ENCODE results near the gene SMAGP.
"Not testable (repeated sequence)": the region's sequence is repeated elsewhere in the genome, so short reads cannot be mapped to it uniquely, and the experiment has no call there.

SMAGP gene

DNA sequence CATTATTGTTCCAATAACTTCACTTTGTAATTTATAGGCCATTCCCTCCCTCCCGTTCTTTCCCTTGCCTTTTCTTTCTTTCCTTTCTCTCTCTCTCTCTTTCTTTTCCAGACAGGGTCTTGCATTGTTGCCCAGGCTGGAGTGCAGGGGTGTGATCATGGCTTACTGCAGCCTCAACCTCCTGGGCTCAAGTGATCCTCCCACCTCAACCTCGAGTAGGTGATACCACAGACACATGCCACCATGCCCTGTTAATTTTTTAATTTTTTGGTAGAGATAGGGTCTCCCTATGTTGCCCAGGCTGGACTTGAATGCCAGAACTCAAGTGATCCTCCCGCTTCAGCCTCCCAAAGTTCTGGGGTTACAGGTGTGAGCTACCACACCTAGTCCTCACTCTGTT lies 45.6 kb downstream of the SMAGP start:
- peaks cover 3% of the 10 kb centered on the region; the same call in 1 of the 2 replicates for H3K4me1 ChIP-seq (ENCODE audit: insufficient read depth, low read length)
- no peaks in the 10 kb centered on the region for H3K9me3 ChIP-seq (ENCODE audit: control insufficient read depth, insufficient read depth, low read length)
- no peaks in the 10 kb centered on the region for H3K36me3 ChIP-seq (ENCODE audit: insufficient read depth, low read length)
- no peak overlapping the region for H3K9ac ChIP-seq (ENCODE audit: low read depth, low read length)

DNA sequence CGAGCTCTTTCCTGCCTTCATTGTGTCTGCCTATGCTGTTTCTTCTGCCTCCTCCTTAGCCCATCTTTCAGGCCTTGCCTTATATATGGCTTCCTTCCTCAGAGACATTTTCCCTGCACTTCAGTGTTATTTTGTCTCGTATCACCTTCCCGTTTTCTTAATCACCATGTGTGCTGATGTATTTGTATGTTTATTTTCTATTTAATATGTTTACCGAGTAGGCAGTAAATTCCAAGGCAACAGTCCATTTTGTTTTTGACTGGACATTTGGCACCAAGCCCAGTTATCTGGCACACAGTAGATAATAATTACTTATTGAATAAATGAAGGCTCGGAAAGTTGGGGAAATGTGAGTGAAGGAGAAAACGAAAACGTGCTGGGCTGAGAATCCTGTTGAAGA lies 47.8 kb downstream of the SMAGP start:
- H3K9me3 ChIP-seq (ENCODE audit: control insufficient read depth, insufficient read depth, low read length) = no peaks in the 10 kb centered on the region
- H3K36me3 ChIP-seq (ENCODE audit: insufficient read depth, low read length) = no peaks in the 10 kb centered on the region
- H3K9ac ChIP-seq (ENCODE audit: low read depth, low read length) = no peak overlapping the region
- H3K4me1 ChIP-seq (ENCODE audit: insufficient read depth, low read length) = peaks cover 7% of the 10 kb centered on the region

DNA sequence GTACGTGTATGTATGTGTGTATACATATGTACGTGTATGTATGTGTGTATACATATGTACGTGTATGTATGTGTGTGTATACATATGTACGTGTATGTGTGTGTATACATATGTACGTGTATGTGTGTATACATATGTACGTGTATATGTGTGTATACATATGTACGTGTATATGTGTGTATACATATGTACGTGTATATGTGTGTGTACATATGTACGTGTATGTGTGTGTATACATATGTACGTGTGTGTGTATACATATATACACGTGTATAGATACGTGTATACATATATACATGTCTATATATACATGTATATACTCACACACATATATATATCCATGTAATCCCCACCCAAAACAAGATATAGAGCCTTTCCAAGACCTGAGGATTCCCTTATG lies 50.4 kb downstream of the SMAGP start:
- not testable (repeated sequence) for H3K36me3 ChIP-seq (ENCODE audit: insufficient read depth, low read length); H3K9ac ChIP-seq (ENCODE audit: low read depth, low read length); H3K9me3 ChIP-seq (ENCODE audit: control insufficient read depth, insufficient read depth, low read length); H3K4me1 ChIP-seq (ENCODE audit: insufficient read depth, low read length)

DNA sequence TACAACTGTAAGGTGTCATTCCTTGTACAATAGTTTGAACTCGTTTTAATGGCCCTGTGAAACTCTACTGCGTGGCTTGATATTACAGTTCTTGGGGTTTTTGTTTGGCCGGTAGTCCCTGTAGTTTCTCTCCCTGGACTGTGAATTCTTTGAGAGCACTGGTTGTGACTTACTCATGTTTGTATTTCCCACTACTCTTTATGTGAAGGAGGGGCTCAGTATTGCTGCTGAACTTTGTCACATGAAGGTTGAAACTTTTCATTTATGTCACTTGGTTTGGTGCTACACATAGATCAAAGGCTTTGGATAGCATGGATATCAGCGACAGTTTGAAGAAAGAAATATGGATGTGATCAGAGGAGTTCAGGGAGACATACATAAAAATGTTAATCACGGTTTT lies 50.9 kb downstream of the SMAGP start:
- H3K36me3 ChIP-seq (ENCODE audit: insufficient read depth, low read length) = no peaks in the 10 kb centered on the region
- H3K9ac ChIP-seq (ENCODE audit: low read depth, low read length) = peak overlapping the region; percentile 51; the same call in 1 of the 2 replicates
- H3K4me1 ChIP-seq (ENCODE audit: insufficient read depth, low read length) = peaks cover 7% of the 10 kb centered on the region
- no peaks in the 10 kb centered on the region for H3K9me3 ChIP-seq (ENCODE audit: control insufficient read depth, insufficient read depth, low read length)

DNA sequence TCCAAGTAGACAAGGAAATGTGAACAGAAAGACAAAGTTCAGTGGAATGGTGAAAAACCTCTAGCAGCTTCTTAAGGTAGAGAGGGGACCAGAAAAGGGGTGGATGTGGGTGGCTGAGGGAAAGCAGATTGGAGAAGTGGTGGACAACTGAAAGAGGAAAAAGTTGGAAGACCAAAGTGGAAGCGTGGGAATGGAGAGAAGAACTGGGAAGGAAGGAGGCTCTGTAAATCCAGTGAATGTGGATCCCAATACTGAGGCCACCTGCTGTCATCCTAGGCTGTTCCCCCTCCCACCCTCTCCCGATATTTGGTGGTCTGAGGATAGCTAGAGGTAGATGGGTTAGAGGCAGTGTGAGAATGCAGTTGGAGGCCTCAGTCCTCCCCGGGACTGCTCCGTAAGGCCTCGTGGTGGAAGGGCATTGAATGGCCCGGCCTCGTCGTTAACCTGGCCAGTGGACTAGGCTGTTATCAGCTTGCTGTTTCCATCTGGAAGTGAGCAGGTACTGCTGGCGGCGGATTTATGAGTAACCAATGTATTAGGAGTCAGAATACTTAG lies 51.5 kb downstream of the SMAGP start:
- Histone ChIP-seq H3K36me3 (ENCODE audit: insufficient read depth, low read length) (no peaks in the 10 kb centered on the region), H3K4me1 (ENCODE audit: insufficient read depth, low read length) (peaks cover 7% of the 10 kb centered on the region), H3K9me3 (ENCODE audit: control insufficient read depth, insufficient read depth, low read length) (no peaks in the 10 kb centered on the region), H3K9ac (ENCODE audit: low read depth, low read length) (peak overlapping the region; percentile 51)

DNA sequence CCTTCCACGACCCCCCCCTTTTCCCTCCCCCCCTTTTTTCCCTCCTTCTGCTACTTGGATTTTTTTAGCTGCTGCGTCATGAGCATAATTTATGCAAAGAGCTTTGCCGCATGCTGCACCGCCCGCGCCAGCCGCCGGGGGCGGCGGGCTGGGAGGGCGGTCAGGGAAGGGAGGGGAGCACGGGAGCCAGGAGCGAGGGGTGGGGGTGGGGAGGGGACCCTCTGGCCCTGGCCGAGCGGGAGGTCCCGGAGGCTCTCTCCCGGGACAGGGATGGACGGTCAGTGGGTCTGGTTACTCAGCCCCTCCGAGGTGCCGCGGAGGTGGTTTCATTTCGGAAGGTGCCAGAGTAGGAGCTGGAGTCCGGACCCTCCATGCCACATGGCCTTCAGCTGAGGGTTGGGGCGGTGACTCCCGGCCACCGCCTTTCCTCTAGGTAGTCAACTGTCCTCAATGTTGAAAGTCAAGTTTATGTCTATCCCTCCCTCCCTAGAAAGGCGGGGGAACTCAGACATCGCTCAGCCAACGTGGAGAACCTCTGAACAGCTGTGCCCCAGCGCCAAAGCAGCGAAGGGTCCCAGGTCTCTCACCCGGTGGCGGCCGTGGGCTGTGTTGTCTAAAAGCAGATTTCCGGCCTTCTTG lies 52.1 kb downstream of the SMAGP start, which contains the start of gene POU6F1:
TSS of gene POU6F1 (minus strand) at position 95 of the 639 bp plus-strand sequence. CDS start 11,226 bp downstream, outside the sequence.
- Histone ChIP-seq H3K4me1 (ENCODE audit: insufficient read depth, low read length) (peaks cover 7% of the 10 kb centered on the region), H3K9ac (ENCODE audit: low read depth, low read length) (peak within 1 kb of the TSS; percentile 74), H3K9me3 (ENCODE audit: control insufficient read depth, insufficient read depth, low read length) (no peaks in the 10 kb centered on the region), H3K36me3 (ENCODE audit: insufficient read depth, low read length) (no peaks in the 10 kb centered on the region)

DNA sequence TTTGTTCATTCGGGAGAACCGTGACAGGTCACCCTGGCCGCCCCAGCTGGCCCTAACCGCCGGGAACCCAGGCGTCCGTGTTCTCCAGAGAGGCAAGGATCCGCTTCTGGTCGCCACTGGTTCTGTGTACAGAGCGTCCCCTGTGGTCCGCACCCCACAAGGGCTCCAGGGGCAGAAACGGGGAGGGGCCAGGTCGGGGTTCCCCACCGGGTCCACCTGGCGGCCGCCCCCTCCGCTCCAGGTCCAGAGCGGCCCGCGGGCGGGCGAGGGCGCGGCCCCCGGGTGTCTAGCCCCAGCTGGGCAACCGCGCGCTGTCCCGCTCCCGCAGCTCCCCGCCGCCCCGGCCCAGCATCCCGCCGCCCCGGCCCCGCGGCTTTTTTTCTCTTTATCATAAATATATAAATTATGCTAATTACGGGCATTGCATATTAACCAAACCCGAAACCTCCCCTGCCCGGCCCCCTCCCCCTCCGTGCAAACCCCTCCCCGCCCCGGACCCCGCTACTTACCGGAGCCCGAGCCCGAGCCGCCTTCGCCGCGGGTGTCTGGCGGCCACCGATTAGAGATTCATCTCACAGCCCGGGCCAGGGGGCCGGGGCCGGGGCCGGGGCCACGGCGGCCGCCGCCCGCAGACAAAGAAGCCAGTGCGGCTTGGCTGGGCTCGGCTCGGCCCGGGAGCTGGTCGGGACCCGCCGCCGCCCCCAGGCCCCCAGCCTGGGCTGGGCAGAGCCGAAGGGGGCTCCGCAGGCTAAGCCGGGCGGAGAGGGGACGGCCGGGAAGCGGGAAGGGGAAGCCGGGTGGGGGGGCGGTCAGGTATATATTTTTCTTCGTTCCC lies 52.9 kb downstream of the SMAGP start:
- Histone ChIP-seq H3K4me1 (ENCODE audit: insufficient read depth, low read length) (peaks cover 7% of the 10 kb centered on the region), H3K9ac (ENCODE audit: low read depth, low read length) (peak overlapping the region; percentile 74), H3K36me3 (ENCODE audit: insufficient read depth, low read length) (no peaks in the 10 kb centered on the region), H3K9me3 (ENCODE audit: control insufficient read depth, insufficient read depth, low read length) (no peaks in the 10 kb centered on the region)

DNA sequence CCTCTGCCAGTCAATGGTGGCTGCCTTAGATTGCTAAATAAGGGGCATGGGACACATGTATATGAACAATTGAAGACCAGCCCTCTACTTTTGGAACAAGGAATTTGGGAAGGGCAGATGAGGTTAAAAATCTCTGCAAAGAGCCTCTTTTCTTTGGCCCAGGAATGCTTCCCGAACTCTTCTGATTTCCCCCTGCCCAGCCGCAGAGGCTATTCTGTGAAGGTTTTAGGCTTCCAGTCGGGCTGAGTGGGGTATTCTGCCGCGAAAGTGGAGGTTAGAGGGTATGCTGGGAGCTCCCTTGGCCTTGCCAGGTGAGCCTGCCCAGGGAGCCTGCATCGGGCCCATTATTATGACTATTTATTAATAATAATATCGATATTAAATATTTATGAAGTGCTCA lies 53.6 kb downstream of the SMAGP start:
- peaks cover 7% of the 10 kb centered on the region for H3K4me1 ChIP-seq (ENCODE audit: insufficient read depth, low read length)
- no peaks in the 10 kb centered on the region for H3K36me3 ChIP-seq (ENCODE audit: insufficient read depth, low read length)
- H3K9me3 ChIP-seq (ENCODE audit: control insufficient read depth, insufficient read depth, low read length) = no peaks in the 10 kb centered on the region
- peak overlapping the region; percentile 74 for H3K9ac ChIP-seq (ENCODE audit: low read depth, low read length)

DNA sequence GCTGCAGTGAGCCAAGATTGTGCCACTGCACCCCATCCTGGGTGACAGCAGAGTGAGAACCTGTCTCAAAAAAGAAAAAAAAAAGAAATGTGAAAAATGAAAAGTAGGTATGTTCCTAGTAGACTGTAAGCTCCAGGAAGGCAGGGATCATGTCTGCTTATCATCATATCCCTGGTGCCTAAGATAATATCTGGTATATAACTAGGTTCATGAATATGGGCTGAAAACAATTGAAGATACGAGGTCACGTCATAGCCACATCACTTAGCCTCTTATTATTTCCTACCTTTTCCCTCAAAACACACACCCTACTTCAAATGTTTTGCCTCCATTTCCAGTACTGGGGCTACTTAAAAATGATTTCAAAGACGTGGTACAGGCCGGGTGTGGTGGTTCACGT lies 55.3 kb downstream of the SMAGP start:
- Histone ChIP-seq H3K4me1 (ENCODE audit: insufficient read depth, low read length) (peaks cover 7% of the 10 kb centered on the region), H3K9me3 (ENCODE audit: control insufficient read depth, insufficient read depth, low read length) (no peaks in the 10 kb centered on the region)

DNA sequence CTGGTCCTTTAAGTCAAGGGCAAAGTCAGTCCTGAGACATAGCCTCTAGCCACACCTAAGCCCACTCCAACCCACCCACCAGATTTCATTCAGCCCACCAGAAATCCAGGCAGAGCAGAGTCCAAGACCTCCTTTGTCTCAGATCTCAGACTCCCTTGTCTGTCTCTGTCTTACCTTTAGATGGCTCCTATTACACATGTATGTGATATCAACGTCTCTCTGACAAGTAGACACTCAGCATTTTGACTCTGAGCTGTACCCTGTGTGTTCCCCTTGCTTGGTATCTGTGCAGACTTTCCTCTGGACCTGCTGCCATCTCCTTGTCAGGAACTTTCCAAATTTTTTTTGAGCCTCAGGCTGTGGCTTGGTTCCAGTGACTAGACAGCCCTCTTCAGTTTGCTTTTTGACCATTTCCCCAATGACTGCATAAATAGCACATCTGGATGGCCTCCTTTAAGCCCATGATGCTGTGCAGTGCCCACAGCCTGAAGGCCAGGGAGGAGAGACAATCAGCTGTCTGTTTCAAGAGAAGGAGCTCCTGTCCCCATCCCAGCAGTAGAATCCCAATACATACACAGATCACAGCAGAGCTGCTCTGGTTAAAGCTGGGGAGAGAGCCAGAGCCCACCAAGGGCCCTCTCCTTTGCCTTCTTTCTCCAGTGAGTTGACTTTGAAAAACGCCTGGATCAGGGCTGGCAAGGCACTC lies 59.4 kb downstream of the SMAGP start:
- Histone ChIP-seq H3K9me3 (ENCODE audit: control insufficient read depth, insufficient read depth, low read length) (no peaks in the 10 kb centered on the region), H3K9ac (ENCODE audit: low read depth, low read length) (no peak overlapping the region)

More for the DNA sequence above, 55.3 kb downstream of the SMAGP start:
- Histone ChIP-seq H3K36me3 (ENCODE audit: insufficient read depth, low read length) (no peaks in the 10 kb centered on the region), H3K9ac (ENCODE audit: low read depth, low read length) (no peak overlapping the region)

DNA sequence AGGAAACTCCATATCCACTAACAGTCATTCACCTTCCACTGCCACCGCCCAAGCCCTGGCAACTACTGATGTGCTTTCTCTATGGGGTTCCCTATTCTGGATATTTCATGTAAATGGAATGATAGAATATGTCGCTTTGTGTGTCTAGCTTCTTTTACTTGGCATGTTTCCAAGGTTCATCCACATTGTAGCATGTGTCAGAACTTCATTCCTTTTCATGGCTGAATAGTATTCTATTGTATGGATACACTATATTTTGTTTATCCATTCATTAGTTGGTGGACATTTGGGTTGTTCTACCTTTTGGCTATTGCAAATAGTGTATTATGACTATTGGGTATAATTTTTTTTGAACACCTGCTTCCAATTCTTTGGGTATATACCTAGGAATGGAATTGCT lies 61.0 kb downstream of the SMAGP start:
- no peaks in the 10 kb centered on the region for H3K9me3 ChIP-seq (ENCODE audit: control insufficient read depth, insufficient read depth, low read length)
- H3K36me3 ChIP-seq (ENCODE audit: insufficient read depth, low read length) = no peaks in the 10 kb centered on the region; the same call in 1 of the 2 replicates
- no peak overlapping the region for H3K9ac ChIP-seq (ENCODE audit: low read depth, low read length)
- H3K4me1 ChIP-seq (ENCODE audit: insufficient read depth, low read length) = no peaks in the 10 kb centered on the region

More for the DNA sequence above, 59.4 kb downstream of the SMAGP start:
- Histone ChIP-seq H3K36me3 (ENCODE audit: insufficient read depth, low read length) (no peaks in the 10 kb centered on the region; the same call in 1 of the 2 replicates), H3K4me1 (ENCODE audit: insufficient read depth, low read length) (no peaks in the 10 kb centered on the region)

DNA sequence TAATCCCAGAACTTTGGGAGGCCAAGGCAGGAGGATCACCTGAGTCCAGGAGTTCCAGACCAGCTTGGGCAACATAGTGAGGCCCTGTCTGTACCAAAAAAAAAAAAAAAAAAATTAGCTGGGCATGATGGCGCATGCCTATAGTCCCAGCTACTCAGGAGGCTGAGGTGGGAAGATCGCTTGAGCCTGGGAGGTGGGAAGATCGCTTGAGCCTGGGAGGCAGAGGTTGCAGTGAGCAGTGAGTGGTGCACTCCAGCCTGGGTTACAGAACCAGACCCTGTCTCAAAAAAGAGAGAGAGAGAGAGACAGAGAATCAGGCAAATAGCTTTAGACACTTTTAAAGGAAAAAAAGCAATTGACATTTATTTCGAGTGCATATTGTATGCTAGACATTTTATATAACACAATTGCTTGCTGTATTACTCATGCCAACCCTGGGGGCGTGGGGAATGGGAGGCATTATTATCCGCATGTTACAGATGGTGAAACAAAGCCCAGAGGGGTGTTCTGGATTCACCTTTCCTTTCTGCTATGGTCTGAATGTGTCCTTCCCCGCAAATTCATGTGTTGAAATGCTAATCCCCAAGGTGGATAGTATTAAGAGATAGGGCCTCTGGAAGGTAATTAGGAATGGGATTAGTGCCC lies 62.1 kb downstream of the SMAGP start:
- Histone ChIP-seq H3K9me3 (ENCODE audit: control insufficient read depth, insufficient read depth, low read length) (no peaks in the 10 kb centered on the region), H3K4me1 (ENCODE audit: insufficient read depth, low read length) (no peaks in the 10 kb centered on the region), H3K9ac (ENCODE audit: low read depth, low read length) (no peak overlapping the region), H3K36me3 (ENCODE audit: insufficient read depth, low read length) (no peaks in the 10 kb centered on the region; the same call in 1 of the 2 replicates)

DNA sequence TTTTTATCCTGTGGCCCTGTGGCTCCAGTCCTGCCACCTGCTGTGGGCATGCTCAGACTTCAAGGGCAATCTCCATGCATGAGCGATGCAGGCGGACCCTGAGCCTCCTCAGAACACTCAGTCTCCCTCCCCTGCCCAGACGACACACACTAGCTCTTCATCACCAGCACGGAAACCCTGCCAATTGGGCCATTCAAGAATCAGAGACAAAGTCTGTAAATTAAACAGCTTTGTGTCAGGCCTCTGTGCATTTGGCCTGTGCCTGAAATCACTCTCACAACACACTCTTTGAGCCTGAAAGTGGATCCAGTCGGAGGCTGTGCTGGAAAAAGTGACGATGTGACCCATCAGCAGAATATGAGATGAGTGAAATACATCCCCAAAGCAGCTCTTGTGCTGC lies 64.9 kb downstream of the SMAGP start:
- no peaks in the 10 kb centered on the region for H3K9me3 ChIP-seq (ENCODE audit: control insufficient read depth, insufficient read depth, low read length)
- H3K9ac ChIP-seq (ENCODE audit: low read depth, low read length) = no peak overlapping the region
- H3K4me1 ChIP-seq (ENCODE audit: insufficient read depth, low read length) = no peaks in the 10 kb centered on the region
- no peaks in the 10 kb centered on the region; the same call in 1 of the 2 replicates for H3K36me3 ChIP-seq (ENCODE audit: insufficient read depth, low read length)

DNA sequence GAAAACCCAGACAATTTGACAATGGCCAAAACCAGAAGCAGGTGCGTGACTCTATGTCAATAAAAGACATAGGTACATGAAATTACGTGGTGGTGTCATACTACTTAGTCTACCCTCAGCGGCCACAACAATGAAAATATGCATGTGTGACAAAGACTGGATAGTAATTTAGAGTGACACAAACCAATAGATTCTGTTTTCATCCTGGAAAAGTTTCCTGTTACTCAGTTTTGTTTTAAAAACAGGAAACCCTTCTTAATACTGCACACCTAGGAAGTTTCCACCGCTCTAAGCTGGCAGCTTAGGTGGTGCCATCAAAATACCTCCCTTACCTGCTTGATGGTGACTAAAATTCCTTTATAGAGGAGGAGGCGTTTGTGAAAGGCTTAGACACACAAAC lies 67.5 kb downstream of the SMAGP start:
- Histone ChIP-seq H3K9ac (ENCODE audit: low read depth, low read length) (no peak overlapping the region), H3K36me3 (ENCODE audit: insufficient read depth, low read length) (no peaks in the 10 kb centered on the region; the same call in 1 of the 2 replicates), H3K9me3 (ENCODE audit: control insufficient read depth, insufficient read depth, low read length) (no peaks in the 10 kb centered on the region), H3K4me1 (ENCODE audit: insufficient read depth, low read length) (no peaks in the 10 kb centered on the region)

All from ES-I3 (cell line).